H9 (cell line): ENCODE measurements around the gene ARL11. TPM values are rescaled to one million over a fixed set of nuclear protein-coding genes. Genes with fewer than 3 reads are reported as not detected.

Experiments
- DNase-seq: peaks from one replicate; pipeline ENCODE4 v3.0.0-alpha.2; 2017
- H2AFZ ChIP-seq: one replicate; pipeline ENCODE4 v1.6.1; 2013; ENCODE audit warnings: mild to moderate bottlenecking, low read length, control low read depth, moderate library complexity
- H2AK5ac ChIP-seq: 2 replicates; pipeline ENCODE4 v1.6.1; 2013; ENCODE audit warnings: low read length, control low read depth, mixed read lengths; ENCODE audit not compliant: insufficient read length
- H2BK120ac ChIP-seq: one replicate; pipeline ENCODE4 v1.6.1; 2013; ENCODE audit warnings: low read depth, mild to moderate bottlenecking, low read length, control low read depth, inconsistent platforms; ENCODE audit not compliant: poor library complexity, severe bottlenecking
- H2BK12ac ChIP-seq: 2 replicates; pipeline ENCODE4 v1.6.1; 2013; ENCODE audit warnings: low read length, control low read depth, mixed read lengths, low read depth; ENCODE audit not compliant: insufficient read length
- H2BK15ac ChIP-seq: 2 replicates; pipeline ENCODE4 v1.6.1; 2013; ENCODE audit warnings: low read depth, low read length, control low read depth
- H2BK20ac ChIP-seq: one replicate; pipeline ENCODE4 v1.6.1; 2013; ENCODE audit warnings: low read depth, mild to moderate bottlenecking, low read length, control low read depth, inconsistent platforms; ENCODE audit not compliant: poor library complexity, severe bottlenecking
- H2BK5ac ChIP-seq: 2 replicates; pipeline ENCODE4 v1.6.1; 2013; ENCODE audit warnings: low read length, control low read depth, mixed read lengths; ENCODE audit not compliant: insufficient read length
- H3K14ac ChIP-seq: 2 replicates; pipeline ENCODE4 v1.6.1; 2013; ENCODE audit warnings: low read length, control low read depth; ENCODE audit not compliant: insufficient read depth
- H3K18ac ChIP-seq: 2 replicates; pipeline ENCODE4 v1.6.1; 2013; ENCODE audit warnings: low read depth, mild to moderate bottlenecking, mixed read lengths, low read length, control low read depth; ENCODE audit not compliant: insufficient read length
- H3K23ac ChIP-seq: 2 replicates; pipeline ENCODE4 v1.6.1; 2013; ENCODE audit warnings: low read length, control low read depth, mixed read lengths, low read depth; ENCODE audit not compliant: insufficient read length
- H3K23me2 ChIP-seq: 2 replicates; pipeline ENCODE4 v1.6.1; 2013; ENCODE audit warnings: low read depth, mild to moderate bottlenecking, mixed read lengths, low read length, control low read depth; ENCODE audit not compliant: insufficient read length, poor library complexity, severe bottlenecking
- H3K27ac ChIP-seq: 2 replicates; pipeline ENCODE4 v1.5.1; 2013; ENCODE audit warnings: low read length, control low read depth, mixed read lengths, low read depth; ENCODE audit not compliant: insufficient read length
- H3K27me3 ChIP-seq: 2 replicates; pipeline ENCODE4 v1.6.1; 2013; ENCODE audit warnings: low read length, control low read depth, inconsistent platforms; ENCODE audit not compliant: insufficient read depth
- H3K4ac ChIP-seq: 2 replicates; pipeline ENCODE4 v1.6.1; 2013; ENCODE audit warnings: low read depth, mild to moderate bottlenecking, control low read depth, inconsistent platforms, low read length, moderate library complexity
- H3K4me1 ChIP-seq: 2 replicates; pipeline ENCODE4 v1.6.1; 2013; ENCODE audit warnings: low read length, control low read depth, inconsistent platforms; ENCODE audit not compliant: insufficient read depth
- H3K4me2 ChIP-seq: 2 replicates; pipeline ENCODE4 v1.6.1; 2013; ENCODE audit warnings: low read length, control low read depth, mixed read lengths; ENCODE audit not compliant: insufficient read length, insufficient read depth
- H3K56ac ChIP-seq: 2 replicates; pipeline ENCODE4 v1.6.1; 2013; ENCODE audit warnings: low read depth, mild to moderate bottlenecking, mixed read lengths, low read length, control low read depth; ENCODE audit not compliant: insufficient read length
- H3K79me1 ChIP-seq: 2 replicates; pipeline ENCODE4 v1.6.1; 2013; ENCODE audit warnings: low read depth, mild to moderate bottlenecking, moderate library complexity, low read length, control low read depth, inconsistent platforms; ENCODE audit not compliant: insufficient read depth, poor library complexity, severe bottlenecking
- H3K79me2 ChIP-seq: 2 replicates; pipeline ENCODE4 v1.6.1; 2013; ENCODE audit warnings: low read length, control low read depth, inconsistent platforms; ENCODE audit not compliant: insufficient read depth
- H3K9ac ChIP-seq: 2 replicates; pipeline ENCODE4 v1.6.1; 2013; ENCODE audit warnings: low read length, control low read depth, mixed read lengths; ENCODE audit not compliant: insufficient read length; ENCODE audit errors: extremely low read depth
- H3K9me3 ChIP-seq: one replicate; pipeline ENCODE4 v1.6.1; 2013; ENCODE audit warnings: low read depth, low read length, inconsistent platforms; ENCODE audit not compliant: control insufficient read depth
- H3T11ph ChIP-seq: one replicate; pipeline ENCODE4 v1.6.1; 2013; ENCODE audit warnings: mild to moderate bottlenecking, low read length, control low read depth, inconsistent platforms
- H4K20me1 ChIP-seq: one replicate; pipeline ENCODE4 v1.6.1; 2013; ENCODE audit not compliant: control insufficient read depth, insufficient read length, insufficient read depth
- H4K5ac ChIP-seq: 2 replicates; pipeline ENCODE4 v1.6.1; 2013; ENCODE audit warnings: low read depth, mild to moderate bottlenecking, mixed read lengths, low read length, control low read depth; ENCODE audit not compliant: insufficient read length
- H4K8ac ChIP-seq: replicated peaks from 2 replicates; pipeline ENCODE4 v1.6.1; 2013; ENCODE audit warnings: low read length, control low read depth, mixed read lengths, low read depth; ENCODE audit not compliant: insufficient read length
- H4K91ac ChIP-seq: 2 replicates; pipeline ENCODE4 v1.6.1; 2013; ENCODE audit warnings: low read depth, mild to moderate bottlenecking, moderate library complexity, mixed read lengths, low read length, control low read depth; ENCODE audit not compliant: insufficient read length
- H3K27ac Mint-ChIP-seq, 3 experiments: 2 replicates in 2 of 3; 3 replicates in 1 of 3; pipeline ENCODE4 v1.8.0; 2020 to 2021; ENCODE audit warnings: mixed read lengths in 3 of 3, mild to moderate bottlenecking in 1 of 3, moderate library complexity in 1 of 3
- H3K27me3 Mint-ChIP-seq: 2 replicates; pipeline ENCODE4 v1.8.0; 2021; ENCODE audit warnings: low read depth, mild to moderate bottlenecking, moderate library complexity, mixed read lengths
- H3K36me3 Mint-ChIP-seq, 3 experiments: 2 replicates in 2 of 3; 3 replicates in 1 of 3; pipeline ENCODE4 v1.8.0; 2020 to 2021; ENCODE audit warnings: low read depth in 3 of 3, mixed read lengths in 3 of 3; ENCODE audit not compliant: insufficient read depth in 1 of 3
- H3K4me1 Mint-ChIP-seq, 2 experiments: 2 replicates each; pipeline ENCODE4 v1.8.0; 2020; ENCODE audit warnings: mixed read lengths in 2 of 2
- H3K4me3 Mint-ChIP-seq, 2 experiments: 2 replicates in 1 of 2; 3 replicates in 1 of 2; pipeline ENCODE4 v1.8.0; 2020 to 2021; ENCODE audit warnings: mild to moderate bottlenecking in 2 of 2, mixed read lengths in 2 of 2, moderate library complexity in 1 of 2
- H3K9me3 Mint-ChIP-seq, 2 experiments: 2 replicates in 1 of 2; 3 replicates in 1 of 2; pipeline ENCODE4 v1.8.0; 2020; ENCODE audit warnings: mild to moderate bottlenecking in 2 of 2, mixed read lengths in 2 of 2, moderate library complexity in 1 of 2
- CTCF ChIP-seq: fragments of 200-600 bp; sonication (generic); conservative IDR thresholded peaks from 3 replicates; pipeline ENCODE4 v1.8.0; 2021; ENCODE audit warnings: antibody characterized with exemption, mild to moderate bottlenecking
- WGBS: extraction: QIAGEN DNeasy Blood & Tissue Kit; methylation state at CpG from one replicate; pipeline ENCODE4 v1.1.7; 2013; ENCODE audit warnings: missing lambda C conversion rate, low lambda C conversion rate, mixed read lengths; ENCODE audit not compliant: insufficient read length; ENCODE audit errors: extremely low coverage; 5-methylcytosine and 5-hydroxymethylcytosine counted together
- total RNA-seq: library from RNA; stranded (reverse); gene quantifications from 2 replicates; pipeline ENCODE4 v1.2.1, GENCODE V29; 2021

ARL11 gene
- total RNA-seq, 1 experiment from 2014 or later = 0.42 TPM

- no peaks in the 10 kb centered on the region for H3K4me1 ChIP-seq
- H3K36me3 Mint-ChIP-seq = peaks cover 1 to 18% (median 9%) of the 10 kb centered on the region in 3 experiments; a peak in 4 of 7 replicates
- no peak within 1 kb of the TSS for H3K23ac ChIP-seq
- no peak for TF ChIP-seq CTCF
- H2BK20ac ChIP-seq = no peak within 1 kb of the TSS
- H3K56ac ChIP-seq = no peak within 1 kb of the TSS
- peaks cover 2% of the 10 kb centered on the region; the same call in 1 of the 2 replicates for H3K27me3 Mint-ChIP-seq
- H2AK5ac ChIP-seq = no peak within 1 kb of the TSS
- peak; percentile 79 for DNase-seq
- H3K79me2 ChIP-seq = no peaks in the 10 kb centered on the region
- WGBS = no CpG with 5 or more reads among the region's 87 CpGs
- no peak within 1 kb of the TSS for H3T11ph ChIP-seq
- H3K14ac ChIP-seq = peak within 1 kb of the TSS; percentile 82
- H3K4ac ChIP-seq = no peak within 1 kb of the TSS
- peak within 1 kb of the TSS; percentile 77 to 89 for H3K4me3 Mint-ChIP-seq
- no peaks in the 10 kb centered on the region for H4K20me1 ChIP-seq
- peak within 1 kb of the TSS; percentile 78 for H3K18ac ChIP-seq
- H3K9me3 ChIP-seq = no peaks in the 10 kb centered on the region
- no peaks in the 10 kb centered on the region for H3K27me3 ChIP-seq
- peak within 1 kb of the TSS; percentile 52 for H2AFZ ChIP-seq
- no peak within 1 kb of the TSS for H2BK5ac ChIP-seq
- no peak within 1 kb of the TSS for H4K5ac ChIP-seq
- no peak within 1 kb of the TSS for H2BK120ac ChIP-seq
- H3K4me2 ChIP-seq = peak within 1 kb of the TSS; percentile 56
- H3K4me1 Mint-ChIP-seq = peaks cover 14 to 16% of the 10 kb centered on the region in 2 experiments
- H4K91ac ChIP-seq = no peak within 1 kb of the TSS
- H3K9ac ChIP-seq = peak within 1 kb of the TSS; percentile 79
- H3K27ac ChIP-seq = no peak within 1 kb of the TSS
- no peaks in the 10 kb centered on the region for H3K9me3 Mint-ChIP-seq
- no peak within 1 kb of the TSS; the same call in 1 of the 2 replicates for H2BK15ac ChIP-seq
- H3K79me1 ChIP-seq = no peaks in the 10 kb centered on the region
- H4K8ac ChIP-seq = no peak within 1 kb of the TSS
- no peak within 1 kb of the TSS for H2BK12ac ChIP-seq
- peak within 1 kb of the TSS; percentile 86 to 98 (median 97) for H3K27ac Mint-ChIP-seq
- peaks cover 5% of the 10 kb centered on the region for H3K23me2 ChIP-seq
Observed at GRCh38 chr13:49585220-49586157, 42.8 kb upstream of the ARL11 start, which contains the start of gene RCBTB1. Gene RCBTB1 (minus strand): TSS chr13:49585558. CDS start chr13:49567279, 18,279 bp downstream.
